GM19099 (cell line): ENCODE data around the gene FXYD7.

ENCODE experiments used
- POLR2A ChIP-seq: IDR thresholded peaks from 3 replicates; pipeline ENCODE4 v1.6.1; 2011; ENCODE audit warnings: low read depth; ENCODE audit not compliant: insufficient read length; ENCODE audit errors: extremely low read depth

The FXYD7 gene

GRCh38 chr19:35179830-35180229 is 36.8 kb downstream of the FXYD7 start:
- TF ChIP-seq POLR2A = no peak

DNA sequence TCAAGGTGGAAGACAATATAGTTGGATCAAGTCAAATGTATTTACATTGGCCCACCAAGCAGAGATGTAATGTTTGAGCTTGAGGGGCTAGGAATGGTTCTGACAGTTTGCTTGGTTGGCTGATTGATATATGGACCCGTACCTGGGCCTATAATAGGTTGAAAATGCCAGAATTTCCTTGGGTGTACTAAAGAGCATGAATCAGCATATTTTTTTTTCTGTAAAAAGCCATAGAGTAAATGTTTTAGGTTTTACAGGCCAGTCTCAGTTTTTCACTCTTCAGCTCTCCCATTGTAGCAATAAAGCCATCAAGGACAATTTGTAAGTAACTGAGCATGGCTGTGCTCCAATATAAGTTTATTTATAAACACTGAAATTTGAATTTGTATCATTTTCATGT is 38.3 kb downstream of the FXYD7 start:
- TF ChIP-seq POLR2A = no peak

DNA sequence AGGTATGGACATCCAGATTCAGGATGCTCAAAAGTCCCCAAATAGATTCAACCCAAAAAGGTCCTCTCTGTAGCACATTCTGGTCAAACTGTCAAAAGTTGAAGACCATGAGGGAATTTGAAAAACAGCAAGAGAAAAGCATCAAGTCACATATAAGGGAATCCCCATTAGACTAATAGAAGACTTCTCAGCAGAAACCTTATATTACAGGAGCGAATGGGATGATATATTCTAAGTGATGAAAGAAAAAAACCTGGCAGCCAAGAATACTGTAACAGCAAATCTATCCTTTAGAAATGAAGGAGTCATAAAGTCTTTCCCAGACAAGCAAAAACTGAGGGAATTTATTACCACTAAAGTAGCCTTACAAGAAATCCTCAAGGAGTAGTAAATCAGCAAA is 41.2 kb downstream of the FXYD7 start:
- TF ChIP-seq POLR2A = no peak

GRCh38 chr19:35184884-35185283 is 41.8 kb downstream of the FXYD7 start:
- no peak for TF ChIP-seq POLR2A

GRCh38 chr19:35194012-35194984 is 51.2 kb downstream of the FXYD7 start:
- TF ChIP-seq POLR2A = no peak

DNA sequence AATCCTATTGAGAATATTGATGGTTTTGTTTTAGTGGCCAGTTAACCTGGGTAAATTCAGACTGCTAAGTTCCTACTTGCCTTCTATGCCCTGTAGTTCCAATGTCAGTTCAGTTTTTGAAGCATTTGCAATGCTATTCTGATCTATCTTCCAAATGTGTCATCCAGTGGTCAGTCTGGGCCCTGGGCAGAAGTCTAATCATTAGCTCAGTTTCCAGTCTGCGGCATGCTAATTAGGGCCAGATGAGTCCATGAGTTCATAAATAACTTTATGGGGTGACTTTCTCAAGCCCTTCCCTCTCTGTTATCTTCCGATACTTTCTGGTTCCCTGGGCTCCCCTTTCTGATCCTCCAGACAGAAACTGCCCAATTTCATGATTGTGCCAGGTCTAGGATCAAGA is 52.8 kb downstream of the FXYD7 start:
- no peak for TF ChIP-seq POLR2A

- TF ChIP-seq POLR2A = no peak
Measured at GRCh38 chr19:35199481-35199880, 56.4 kb downstream of the FXYD7 start.

DNA sequence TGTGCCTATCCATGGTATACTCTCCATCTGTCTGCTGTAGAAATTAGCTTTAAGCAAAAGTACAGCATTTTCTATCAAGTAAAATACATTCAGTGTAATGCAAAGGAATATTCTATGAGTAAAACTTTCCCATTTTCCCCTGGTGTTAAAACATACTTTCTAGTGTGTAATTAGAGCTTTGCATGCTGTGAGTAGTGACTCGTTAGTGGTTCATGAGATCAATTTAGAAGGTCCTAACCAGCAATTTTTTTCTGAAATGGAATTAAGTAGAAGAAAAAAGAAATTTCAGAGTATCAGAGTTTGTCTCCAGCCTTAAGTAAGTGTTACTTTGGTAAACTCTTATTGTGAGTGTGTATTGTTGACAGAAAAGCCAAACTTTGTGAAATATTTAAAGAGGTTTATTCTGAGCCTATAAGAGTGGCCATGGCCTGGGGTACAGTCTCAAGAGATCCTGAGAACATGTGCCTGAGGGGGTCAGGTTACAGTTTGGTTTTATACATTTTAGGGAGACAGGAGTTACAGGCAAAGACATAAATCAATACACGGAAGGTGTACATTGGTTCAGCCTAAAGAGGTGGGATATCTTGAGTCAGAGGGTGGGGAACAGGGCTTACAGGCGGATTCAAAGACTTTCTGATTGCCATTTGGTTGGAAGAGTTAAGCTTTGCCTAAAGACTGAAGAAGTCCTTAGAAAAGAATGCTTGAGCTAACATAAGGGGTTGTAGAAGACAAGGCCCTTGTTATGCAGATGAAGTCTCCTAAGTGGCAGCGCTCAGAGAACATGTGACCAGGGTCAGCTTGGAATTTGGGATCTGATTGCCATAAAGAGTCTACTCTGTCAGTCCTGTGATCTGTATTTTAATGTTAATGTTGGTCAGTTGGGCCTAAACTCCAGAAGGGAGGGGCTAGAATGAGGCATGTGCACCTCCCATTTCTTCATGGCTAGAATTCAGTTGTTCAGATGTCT is 60.0 kb downstream of the FXYD7 start:
- TF ChIP-seq POLR2A = no peak
